Keratinocyte (primary cell): ENCODE data around the gene SUZ12.

Experiments used
- EZH2 ChIP-seq: IDR thresholded peaks from one replicate; pipeline ENCODE4 v1.6.1; 2012; ENCODE audit warnings: inconsistent platforms, mild to moderate bottlenecking, low read length, moderate library complexity
- TF ChIP-seq, protein P1 (sequence below), 3 experiments: IDR thresholded peaks in 1 of 3; conservative IDR thresholded peaks in 1 of 3; optimal IDR thresholded peaks in 1 of 3; 2 replicates in 2 of 3; 3 replicates in 1 of 3; pipeline versions ENCODE3 to v1.5.1; 2011; ENCODE audit warnings: low read length in 3 of 3, mild to moderate bottlenecking in 3 of 3, moderate library complexity in 2 of 3, control low read depth in 1 of 3, inconsistent platforms in 1 of 3; ENCODE audit not compliant: insufficient read depth in 2 of 3; ENCODE audit errors: extremely low read depth in 1 of 3

DNA sequence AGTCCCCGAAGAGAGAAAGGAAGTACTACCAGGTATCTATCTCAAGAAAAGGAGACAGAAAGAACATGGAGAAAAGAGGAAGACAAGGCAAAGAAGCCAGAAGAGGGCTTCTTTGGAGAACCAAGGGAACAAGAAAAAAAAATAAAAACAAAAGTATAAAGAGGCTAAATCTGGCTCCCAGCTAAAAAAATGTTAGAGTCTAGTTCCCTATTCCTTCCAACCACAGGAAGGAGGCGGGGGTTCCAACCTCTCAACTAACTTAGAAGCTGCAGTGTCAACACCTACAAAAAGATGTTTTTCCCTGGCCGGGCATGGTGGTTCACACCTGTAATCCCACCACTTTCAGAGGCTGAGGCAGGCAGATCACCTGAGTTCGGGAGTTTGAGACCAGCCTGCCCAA is 48.7 kb upstream of the SUZ12 start:
- TF ChIP-seq, protein P1, sequence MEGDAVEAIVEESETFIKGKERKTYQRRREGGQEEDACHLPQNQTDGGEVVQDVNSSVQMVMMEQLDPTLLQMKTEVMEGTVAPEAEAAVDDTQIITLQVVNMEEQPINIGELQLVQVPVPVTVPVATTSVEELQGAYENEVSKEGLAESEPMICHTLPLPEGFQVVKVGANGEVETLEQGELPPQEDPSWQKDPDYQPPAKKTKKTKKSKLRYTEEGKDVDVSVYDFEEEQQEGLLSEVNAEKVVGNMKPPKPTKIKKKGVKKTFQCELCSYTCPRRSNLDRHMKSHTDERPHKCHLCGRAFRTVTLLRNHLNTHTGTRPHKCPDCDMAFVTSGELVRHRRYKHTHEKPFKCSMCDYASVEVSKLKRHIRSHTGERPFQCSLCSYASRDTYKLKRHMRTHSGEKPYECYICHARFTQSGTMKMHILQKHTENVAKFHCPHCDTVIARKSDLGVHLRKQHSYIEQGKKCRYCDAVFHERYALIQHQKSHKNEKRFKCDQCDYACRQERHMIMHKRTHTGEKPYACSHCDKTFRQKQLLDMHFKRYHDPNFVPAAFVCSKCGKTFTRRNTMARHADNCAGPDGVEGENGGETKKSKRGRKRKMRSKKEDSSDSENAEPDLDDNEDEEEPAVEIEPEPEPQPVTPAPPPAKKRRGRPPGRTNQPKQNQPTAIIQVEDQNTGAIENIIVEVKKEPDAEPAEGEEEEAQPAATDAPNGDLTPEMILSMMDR (optimal IDR thresholded peaks at IDR 0.05 in 1 of 3, IDR thresholded peaks at IDR 0.05 in 1 of 3, conservative IDR thresholded peaks at IDR 0.05 in 1 of 3; ENCODE audit: extremely low read depth in 1 of 3, insufficient read depth in 2 of 3, low read length in 3 of 3) = no peak
- no peak for TF ChIP-seq EZH2
